Effector memory CD4-positive, alpha-beta T cell (primary cell): ENCODE measurements around the gene SIRT2.
"Not testable (repeated sequence)": the region's sequence is repeated elsewhere in the genome, so short reads cannot be mapped to it uniquely, and the experiment has no call there.

Experiments
- DNase-seq, 3 donors: peaks; one replicate each; pipeline ENCODE4 v3.0.0-alpha.2; 2020
- H3K27ac ChIP-seq: 2 replicates; pipeline ENCODE4 v1.7.0; 2013; ENCODE audit warnings: mild to moderate bottlenecking, low read length, moderate library complexity; ENCODE audit not compliant: insufficient read depth, poor library complexity, severe bottlenecking
- H3K27me3 ChIP-seq: replicated peaks from 2 replicates; pipeline ENCODE4 v1.7.0; 2013; ENCODE audit warnings: mild to moderate bottlenecking, low read length; ENCODE audit not compliant: insufficient read depth, control insufficient read depth, poor library complexity, severe bottlenecking
- H3K36me3 ChIP-seq: 2 replicates; pipeline ENCODE4 v1.7.0; 2013; ENCODE audit warnings: mild to moderate bottlenecking, low read length, moderate library complexity; ENCODE audit not compliant: control insufficient read depth, insufficient read depth
- H3K4me1 ChIP-seq: 2 replicates; pipeline ENCODE4 v1.7.0; 2013; ENCODE audit warnings: low read length, mild to moderate bottlenecking; ENCODE audit not compliant: control insufficient read depth, insufficient read depth, poor library complexity, severe bottlenecking
- H3K4me3 ChIP-seq: 2 replicates; pipeline ENCODE4 v1.7.0; 2013; ENCODE audit warnings: low read length, low read depth, mild to moderate bottlenecking; ENCODE audit not compliant: insufficient read depth, poor library complexity, severe bottlenecking
- H3K9me3 ChIP-seq: 2 replicates; pipeline ENCODE4 v1.7.0; 2013; ENCODE audit warnings: mild to moderate bottlenecking, low read length, moderate library complexity; ENCODE audit not compliant: control insufficient read depth

The SIRT2 gene

DNA sequence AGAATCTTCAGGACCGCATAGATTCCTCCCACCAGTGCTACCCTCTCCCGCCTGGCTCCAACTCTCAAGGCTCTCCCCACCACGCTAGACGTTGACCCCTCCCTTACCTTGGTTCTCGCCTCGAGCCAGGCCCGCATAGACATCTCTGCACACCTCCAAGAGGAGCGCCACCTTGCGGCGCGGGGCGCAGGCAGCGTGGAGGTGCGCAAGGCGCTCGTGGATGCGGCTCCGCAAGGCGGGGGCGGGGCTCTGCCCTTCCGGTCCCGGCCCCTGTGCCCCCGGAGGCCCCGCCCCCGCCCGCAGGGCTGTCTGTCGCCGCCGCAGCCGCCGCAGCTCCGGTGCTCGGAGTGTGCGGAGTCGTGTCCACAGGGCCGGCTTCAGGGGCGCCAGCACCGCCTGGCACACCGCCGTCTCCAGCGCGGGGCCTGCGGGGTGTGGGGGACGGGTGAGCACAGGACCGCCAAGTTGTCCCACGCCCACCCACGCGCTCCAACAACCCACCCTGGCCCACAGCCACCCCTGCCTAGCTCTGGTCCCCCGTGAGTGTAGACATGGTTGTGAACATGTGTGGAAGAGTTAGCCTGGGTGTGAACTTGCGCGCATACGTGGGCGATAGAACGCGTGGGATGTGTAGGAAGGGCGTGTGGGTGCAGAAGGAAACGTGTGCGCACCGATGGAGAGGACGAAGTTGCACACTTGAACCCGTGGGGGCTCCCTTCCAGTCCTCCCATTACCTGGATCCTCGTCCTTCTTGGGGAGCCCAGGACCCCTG, 29.4 kb downstream of the SIRT2 start:
- Histone ChIP-seq H3K4me1 (peaks cover 26% of the 10 kb centered on the region), H3K9me3 (no peaks in the 10 kb centered on the region)
- peak; percentile 88 to 91 (median 89) for DNase-seq

DNA sequence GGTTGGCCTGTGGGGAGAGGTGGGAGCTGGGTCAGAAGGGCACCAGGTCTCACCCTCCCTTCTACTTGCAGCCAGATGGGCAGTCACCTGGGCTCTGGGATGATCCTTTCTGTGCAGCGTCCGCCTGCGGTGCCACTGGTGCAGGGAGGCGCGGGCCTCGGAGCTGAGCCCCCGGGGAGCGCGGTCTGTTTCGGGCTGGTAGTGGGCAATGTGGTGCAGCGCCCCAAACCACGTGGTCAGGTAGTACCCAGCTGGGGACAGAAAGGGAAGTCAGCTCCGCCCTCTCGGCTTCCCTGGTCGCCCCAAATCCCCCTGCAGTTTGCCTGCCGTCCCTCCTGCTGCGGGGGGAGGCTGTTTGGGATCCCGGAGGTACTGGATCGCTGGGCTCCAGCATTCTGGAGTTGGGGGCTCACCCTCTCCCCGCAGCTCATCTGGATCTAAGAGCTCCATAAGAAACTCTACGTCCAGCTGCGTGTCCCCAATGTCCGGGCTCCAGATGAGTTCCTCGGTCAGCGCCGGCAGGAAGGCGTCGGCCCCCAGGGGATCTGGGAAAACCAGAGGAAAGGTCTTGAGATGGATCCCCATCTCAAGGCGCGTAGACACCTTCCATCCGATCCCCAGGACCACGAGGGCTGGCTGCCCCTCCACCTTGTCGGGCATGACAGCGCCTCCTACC, 30.1 kb downstream of the SIRT2 start:
- Histone ChIP-seq H3K9me3 (no peaks in the 10 kb centered on the region), H3K27me3 (no peaks in the 10 kb centered on the region), H3K36me3 (peaks cover 8% of the 10 kb centered on the region), H3K27ac (peak overlapping the region; percentile 63), H3K4me1 (peaks cover 33% of the 10 kb centered on the region), H3K4me3 (peak overlapping the region; percentile 46)
- DNase-seq: peak in 2 of 3 donors; percentile 9 to 20

More for the DNA sequence above, 29.4 kb downstream of the SIRT2 start:
- Histone ChIP-seq H3K27me3 (no peaks in the 10 kb centered on the region), H3K4me3 (peak overlapping the region; percentile 46), H3K27ac (peak overlapping the region; percentile 63), H3K36me3 (peaks cover 8% of the 10 kb centered on the region)

DNA sequence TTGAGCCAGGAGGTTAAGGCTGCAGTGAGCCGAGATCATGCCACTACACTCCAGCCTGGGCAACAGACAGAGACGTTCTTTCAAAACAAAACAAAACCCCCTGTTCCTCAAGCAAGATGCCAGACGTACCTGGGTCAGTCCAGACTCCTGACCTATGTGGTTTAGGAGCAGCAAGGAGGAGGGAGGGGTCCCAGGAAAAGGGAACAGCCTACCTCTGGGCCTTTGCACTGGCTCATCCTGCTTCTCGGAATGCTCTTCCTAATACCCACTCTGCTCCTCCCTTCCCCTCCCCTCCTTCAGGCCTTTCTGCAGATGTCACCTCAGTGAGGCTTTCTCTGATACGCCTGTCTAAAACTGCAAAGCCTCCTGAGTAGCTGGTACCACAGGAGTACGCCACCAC, 30.9 kb downstream of the SIRT2 start:
- peaks cover 34% of the 10 kb centered on the region for H3K4me1 ChIP-seq
- H3K27ac ChIP-seq: peak overlapping the region; percentile 22

DNA sequence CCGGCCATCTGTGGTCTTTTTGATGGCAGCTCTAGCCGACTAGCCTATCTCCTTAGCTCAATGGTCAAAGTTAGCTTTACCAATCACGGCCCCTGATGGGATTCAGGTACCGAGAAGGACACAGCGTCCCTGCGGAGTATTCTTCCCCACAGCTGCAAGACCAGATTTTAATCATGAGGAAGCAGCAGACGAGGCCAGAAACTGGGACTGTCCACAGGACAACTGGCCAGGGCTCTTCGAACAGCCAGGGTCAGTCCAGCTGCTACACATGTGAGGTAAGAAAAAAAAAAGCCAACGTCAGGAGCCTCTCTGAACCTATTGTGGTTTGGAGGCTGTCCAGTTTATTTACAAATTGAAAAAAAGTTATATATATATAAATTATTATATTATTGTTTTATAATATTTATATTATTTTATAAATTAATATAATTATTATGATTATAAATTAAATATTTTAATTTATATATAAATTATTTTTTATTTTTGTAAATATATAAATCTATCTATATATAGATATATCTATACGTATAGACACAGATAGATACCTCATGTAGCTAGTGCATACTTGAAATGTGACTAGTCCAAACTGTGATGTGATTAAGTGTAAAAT, 32.1 kb downstream of the SIRT2 start:
- no peak for DNase-seq
- H3K27me3 ChIP-seq: no peaks in the 10 kb centered on the region
- no peak overlapping the region for H3K4me3 ChIP-seq
- H3K9me3 ChIP-seq: no peaks in the 10 kb centered on the region
- H3K27ac ChIP-seq: no peak overlapping the region
- H3K4me1 ChIP-seq: peaks cover 34% of the 10 kb centered on the region
- peaks cover 8% of the 10 kb centered on the region for H3K36me3 ChIP-seq

More for the DNA sequence above, 30.9 kb downstream of the SIRT2 start:
- DNase-seq: no peak
- H3K36me3 ChIP-seq: peaks cover 8% of the 10 kb centered on the region
- H3K9me3 ChIP-seq: no peaks in the 10 kb centered on the region
- no peak overlapping the region for H3K4me3 ChIP-seq
- H3K27me3 ChIP-seq: no peaks in the 10 kb centered on the region

DNA sequence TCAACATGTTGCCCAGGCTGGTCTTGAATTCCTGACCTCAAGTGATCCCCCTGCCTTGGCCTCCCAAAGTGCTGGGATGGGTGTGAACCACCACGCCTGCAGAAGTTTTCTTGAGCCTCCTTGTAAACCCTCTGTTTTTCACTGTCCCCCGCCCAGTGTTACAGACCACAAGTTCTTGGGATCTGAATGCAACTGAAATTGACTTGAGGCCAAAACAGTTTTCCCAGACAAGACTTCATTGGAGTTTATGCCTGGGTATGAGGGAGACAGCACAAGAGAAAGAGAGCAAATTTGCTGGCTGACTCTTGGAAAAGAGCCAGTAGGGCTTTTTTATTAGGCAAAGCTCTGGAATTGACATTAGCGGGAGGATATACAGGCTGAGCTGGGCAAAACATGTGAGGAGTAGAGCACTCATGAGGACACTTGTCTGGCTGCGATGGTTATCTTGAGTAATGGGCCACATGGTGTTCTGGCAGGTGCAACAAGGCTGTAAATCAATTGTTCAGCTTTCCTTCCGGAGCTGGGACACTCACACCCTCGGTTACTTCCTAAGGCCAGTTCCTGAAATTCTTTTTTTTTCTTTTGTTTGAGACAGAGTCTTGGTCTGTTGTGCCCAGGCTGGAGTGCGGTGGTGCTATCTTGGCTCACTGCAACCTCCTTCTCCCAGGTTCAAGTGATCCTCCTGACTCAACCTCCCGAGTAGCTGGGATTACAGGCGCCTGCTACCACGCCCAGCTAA, 36.9 kb downstream of the SIRT2 start:
- DNase-seq: no peak
- no peaks in the 10 kb centered on the region for H3K27me3 ChIP-seq
- H3K4me3 ChIP-seq: no peak overlapping the region
- H3K36me3 ChIP-seq: no peaks in the 10 kb centered on the region
- no peak overlapping the region for H3K27ac ChIP-seq
- no peaks in the 10 kb centered on the region for H3K9me3 ChIP-seq
- peaks cover 19% of the 10 kb centered on the region for H3K4me1 ChIP-seq

GRCh38 chr19:38861368-38861767, 38.0 kb downstream of the SIRT2 start:
- peaks cover 21% of the 10 kb centered on the region for H3K4me1 ChIP-seq
- H3K9me3 ChIP-seq: no peaks in the 10 kb centered on the region
- H3K4me3 ChIP-seq: no peak overlapping the region
- H3K27ac ChIP-seq: no peak overlapping the region
- no peak for DNase-seq
- H3K36me3 ChIP-seq: no peaks in the 10 kb centered on the region
- H3K27me3 ChIP-seq: no peaks in the 10 kb centered on the region

- DNase-seq, H3K27ac ChIP-seq, H3K27me3 ChIP-seq, H3K9me3 ChIP-seq, H3K36me3 ChIP-seq, H3K4me3 ChIP-seq, H3K4me1 ChIP-seq: not testable (repeated sequence)
These were observed 39.7 kb downstream of the SIRT2 start for GRCh38 chr19:38859631-38860204.

- no peaks in the 10 kb centered on the region for H3K36me3 ChIP-seq
- no peak for DNase-seq
- no peaks in the 10 kb centered on the region for H3K27me3 ChIP-seq
- no peak overlapping the region for H3K4me3 ChIP-seq
- H3K9me3 ChIP-seq: no peaks in the 10 kb centered on the region
- peaks cover 8% of the 10 kb centered on the region for H3K4me1 ChIP-seq
- H3K27ac ChIP-seq: peak overlapping the region; percentile 23
These were observed 42.6 kb downstream of the SIRT2 start for GRCh38 chr19:38856813-38857212.

- peaks cover 17% of the 10 kb centered on the region for H3K4me1 ChIP-seq
- not testable (repeated sequence) for H3K27ac ChIP-seq, DNase-seq, H3K36me3 ChIP-seq, H3K4me3 ChIP-seq, H3K9me3 ChIP-seq, H3K27me3 ChIP-seq
These were observed 43.7 kb downstream of the SIRT2 start for GRCh38 chr19:38855751-38856150.
